Lung (tissue), 12 donors: ENCODE results near the gene MSH2. TPM values are rescaled to one million over a fixed set of nuclear protein-coding genes. Genes with fewer than 3 reads are reported as not detected.
"Not testable (repeated sequence)": the region's sequence is repeated elsewhere in the genome, so short reads cannot be mapped to it uniquely, and the experiment has no call there.

Experiments used
- ATAC-seq: fragments of 200-7000 bp; cut with Tn5 transposase; one replicate; pipeline ENCODE4 v1.9.1; 2020; ENCODE audit warnings: moderate number of reproducible peaks; ENCODE audit not compliant: insufficient read depth, low FRiP score
- DNase-seq, 3 donors: peaks; one replicate each; pipeline ENCODE4 v3.0.0-alpha.2; 2013 to 2017
- H3K27ac ChIP-seq, 2 donors: one replicate each; pipeline ENCODE4 v1.5.1; 2013; ENCODE audit warnings: mild to moderate bottlenecking in 2 of 2, moderate library complexity in 2 of 2, control low read depth in 1 of 2, inconsistent platforms in 1 of 2, low read depth in 1 of 2, low read length in 1 of 2
- H3K27me3 ChIP-seq, 3 donors: one replicate each; pipeline ENCODE4 v1.5.1; 2013; ENCODE audit warnings: low read length in 2 of 3; ENCODE audit not compliant: control insufficient read depth in 3 of 3, insufficient read depth in 3 of 3
- H3K36me3 ChIP-seq, 4 donors: one replicate each; pipeline ENCODE4 v1.5.1; 2013; ENCODE audit warnings: low read length in 4 of 4, mild to moderate bottlenecking in 1 of 4, moderate library complexity in 1 of 4; ENCODE audit not compliant: control insufficient read depth in 4 of 4, insufficient read depth in 4 of 4
- H3K4me1 ChIP-seq, 5 donors: one replicate each; pipeline ENCODE4 v1.5.1; 2013; ENCODE audit warnings: low read length in 5 of 5, mild to moderate bottlenecking in 2 of 5, moderate library complexity in 1 of 5; ENCODE audit not compliant: control insufficient read depth in 5 of 5, insufficient read depth in 5 of 5
- H3K4me3 ChIP-seq: one replicate; pipeline ENCODE4 v1.5.1; 2013; ENCODE audit warnings: mild to moderate bottlenecking, control low read depth, moderate library complexity
- H3K9ac ChIP-seq, 2 donors: one replicate each; pipeline ENCODE4 v1.5.1; 2013; ENCODE audit warnings: low read length in 2 of 2, control low read depth in 1 of 2; ENCODE audit not compliant: insufficient read depth in 1 of 2
- H3K9me3 ChIP-seq, 4 donors: one replicate each; pipeline ENCODE4 v1.5.1; 2013; ENCODE audit warnings: low read length in 3 of 4, mild to moderate bottlenecking in 1 of 4, moderate library complexity in 1 of 4; ENCODE audit not compliant: control insufficient read depth in 4 of 4, insufficient read depth in 3 of 4
- CTCF ChIP-seq: IDR thresholded peaks from 2 replicates; pipeline ENCODE4 v1.5.1; 2012; ENCODE audit warnings: mild to moderate bottlenecking; ENCODE audit errors: control extremely low read depth, extremely low read depth
- WGBS, 2 donors: extraction: QIAGEN DNeasy Blood & Tissue Kit; methylation state at CpG; one replicate each; pipeline ENCODE4 v1.1.7; 2013; 5-methylcytosine and 5-hydroxymethylcytosine counted together
- polyA plus RNA-seq, 2 donors: library from polyadenylated mRNA; stranded (reverse); fragments of 200-250 nt; gene quantifications; one replicate each; pipeline ENCODE4 v1.2.1, GENCODE V29; 2013
- total RNA-seq, 2 donors: library from RNA; depleted of rRNA in 1 of 2; stranded (reverse); fragments of >200 nt in 1 of 2; gene quantifications; one replicate each; pipeline ENCODE4 v1.2.1, GENCODE V29; 2014 to 2021
- donor health status: control.
- donor health status: control.
- donor health status: Bipolar disorder and iron deficiency.
- donor health status: healthy.
- donor health status: DM: yes; HTN: yes; CAD: no.

MSH2 gene
- total and polyA plus RNA-seq, 4 donors: 6.4 to 44.9 (median 10.5) TPM

GRCh38 chr2:47357483-47357882 is 45.5 kb upstream of the MSH2 start:
- Histone ChIP-seq H3K27me3 (no peaks in the 10 kb centered on the region), H3K4me1 (no peaks in the 10 kb centered on the region), H3K4me3 (no peak overlapping the region), H3K27ac (peak overlapping the region in 1 of 2 donors; percentile 11), H3K9ac (no peak overlapping the region), H3K9me3 (no peaks in the 10 kb centered on the region), H3K36me3 (no peaks in the 10 kb centered on the region)
- no peak for TF ChIP-seq CTCF
- 68 to 87% methylated on average over 4 of the region's 4 CpGs for WGBS, 2 donors
- peak; percentile 27 to 75 (median 43) for DNase-seq
- no peak for ATAC-seq

DNA sequence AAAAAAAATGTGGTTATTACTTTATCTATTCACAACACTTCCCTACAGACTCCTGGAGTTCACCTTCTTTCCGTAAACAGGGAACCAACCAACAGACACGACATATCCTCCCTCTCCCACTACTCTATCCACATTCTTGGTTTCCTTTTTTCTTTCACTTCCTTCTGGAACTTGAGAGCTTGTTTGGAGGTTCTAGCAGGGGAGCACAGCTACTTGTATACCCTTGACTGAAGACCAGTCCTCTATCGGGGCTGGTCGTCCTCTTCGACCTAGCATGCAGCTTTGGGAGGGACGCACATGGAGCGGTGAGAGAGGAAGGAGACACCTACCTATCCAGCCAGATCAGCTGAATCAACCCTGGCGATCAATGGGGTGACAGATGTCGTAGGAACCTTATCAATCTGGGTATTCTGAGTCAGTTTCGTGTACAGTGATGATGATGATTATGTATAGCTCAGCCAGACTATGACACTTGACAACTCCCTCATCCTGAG is 43.5 kb upstream of the MSH2 start:
- Histone ChIP-seq H3K36me3 (no peaks in the 10 kb centered on the region), H3K27ac (no peak overlapping the region), H3K4me1 (no peaks in the 10 kb centered on the region), H3K9me3 (no peaks in the 10 kb centered on the region), H3K4me3 (no peak overlapping the region), H3K27me3 (no peaks in the 10 kb centered on the region), H3K9ac (no peak overlapping the region)
- TF ChIP-seq CTCF: no peak
- DNase-seq (no peak), ATAC-seq (no peak)
- WGBS, 2 donors: 84 to 87% methylated on average over 10 of the region's 10 CpGs

GRCh38 chr2:47360283-47360682 is 42.7 kb upstream of the MSH2 start:
- no peaks in the 10 kb centered on the region for H3K9me3 ChIP-seq
- H3K4me1 ChIP-seq: no peaks in the 10 kb centered on the region
- 77 to 82% methylated on average over 3 of the region's 3 CpGs for WGBS, 2 donors
- H3K27me3 ChIP-seq: no peaks in the 10 kb centered on the region
- no peaks in the 10 kb centered on the region for H3K36me3 ChIP-seq
- no peak overlapping the region for H3K9ac ChIP-seq
- ATAC-seq: no peak
- no peak for TF ChIP-seq CTCF
- no peak overlapping the region for H3K4me3 ChIP-seq
- H3K27ac ChIP-seq: no peak overlapping the region
- no peak for DNase-seq

GRCh38 chr2:47360927-47361326 is 42.0 kb upstream of the MSH2 start:
- H3K9me3 ChIP-seq: no peaks in the 10 kb centered on the region
- H3K27ac ChIP-seq: no peak overlapping the region
- H3K9ac ChIP-seq: no peak overlapping the region
- no peaks in the 10 kb centered on the region for H3K36me3 ChIP-seq
- H3K4me1 ChIP-seq: no peaks in the 10 kb centered on the region
- WGBS, 2 donors: 97 to 100% methylated on average over 3 of the region's 3 CpGs
- no peaks in the 10 kb centered on the region for H3K27me3 ChIP-seq
- no peak overlapping the region for H3K4me3 ChIP-seq
- no peak for DNase-seq
- no peak for TF ChIP-seq CTCF
- ATAC-seq: no peak

DNA sequence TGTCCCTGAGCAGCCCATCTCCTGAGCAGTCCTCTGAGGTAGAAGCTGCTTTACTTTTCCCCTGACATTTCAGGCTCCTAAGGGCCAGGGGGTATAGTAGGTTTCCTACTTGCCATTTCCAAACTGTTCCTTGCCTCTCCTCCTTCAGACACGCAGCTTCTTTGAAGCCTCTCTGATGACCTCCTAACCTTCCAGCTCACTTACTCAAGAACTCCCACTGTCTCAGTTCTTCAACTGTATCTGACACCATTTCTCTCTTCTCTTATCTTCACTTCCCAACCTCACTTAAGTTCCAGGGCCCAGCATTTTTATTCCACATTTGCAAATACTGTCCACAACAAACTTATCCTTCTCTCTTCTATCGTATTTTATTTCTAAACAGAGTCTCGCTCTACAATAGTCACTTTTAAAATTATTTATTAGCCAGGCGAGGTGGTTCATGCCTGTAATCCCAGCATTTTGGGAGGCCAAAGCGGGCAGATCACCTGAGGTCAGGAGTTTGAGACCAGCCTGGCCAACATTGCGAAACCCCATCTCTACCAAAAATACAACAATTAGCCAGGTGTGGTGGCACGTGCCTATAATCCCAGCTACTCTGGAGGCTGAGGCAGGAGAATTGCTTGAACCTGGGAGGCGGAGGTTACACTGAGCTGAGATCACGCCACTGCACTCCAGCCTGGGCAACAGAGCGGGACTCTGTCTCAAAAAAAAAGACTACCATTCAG is 41.3 kb upstream of the MSH2 start:
- H3K27ac ChIP-seq, H3K9me3 ChIP-seq, H3K36me3 ChIP-seq, H3K27me3 ChIP-seq, DNase-seq, H3K9ac ChIP-seq, ATAC-seq, H3K4me3 ChIP-seq, H3K4me1 ChIP-seq: not testable (repeated sequence)
- 93 to 95% methylated on average over 10 of the region's 10 CpGs for WGBS, 2 donors
